PFSK-1 (cell line): ENCODE data around the gene STAB1. TPM values are rescaled to one million over a fixed set of nuclear protein-coding genes. Genes with fewer than 3 reads are reported as not detected.

Experiments
- FOXP2 ChIP-seq: optimal IDR thresholded peaks from 2 replicates; pipeline ENCODE3; 2011; ENCODE audit warnings: borderline replicate concordance, control low read depth, inconsistent platforms; ENCODE audit not compliant: insufficient read depth; ENCODE audit errors: extremely low read length, extremely low read depth
- POLR2AphosphoS5 ChIP-seq: IDR thresholded peaks from 2 replicates; pipeline ENCODE4 v1.6.1; 2012; ENCODE audit warnings: low read depth, mild to moderate bottlenecking, control low read depth, low read length, moderate library complexity
- SIN3A ChIP-seq: IDR thresholded peaks from 2 replicates; pipeline ENCODE4 v1.6.1; 2012; ENCODE audit warnings: mild to moderate bottlenecking, low read length, moderate library complexity, borderline replicate concordance; ENCODE audit not compliant: insufficient read depth
- TAF1 ChIP-seq: IDR thresholded peaks from 2 replicates; pipeline ENCODE4 v1.6.1; 2012; ENCODE audit warnings: low read length, control low read depth, borderline replicate concordance; ENCODE audit not compliant: insufficient read depth
- polyA plus RNA-seq: library from polyadenylated mRNA; unstranded; fragments of >200 nt; gene quantifications from one replicate; pipeline ENCODE4 v1.2.1, GENCODE V29; 2012; ENCODE audit warnings: low read depth, missing spikeins; ENCODE audit not compliant: insufficient read length
- TF ChIP-seq, protein P1 (sequence below), 2 experiments: IDR thresholded peaks; 2 replicates each; pipeline versions ENCODE4 v1.6.1 to v1.8.0; 2011 to 2012; ENCODE audit warnings: low read depth in 2 of 2, low read length in 2 of 2, control low read depth in 1 of 2, inconsistent platforms in 1 of 2, mild to moderate bottlenecking in 1 of 2, moderate library complexity in 1 of 2; ENCODE audit not compliant: insufficient read depth in 1 of 2

Gene STAB1
- polyA plus RNA-seq = 0.31 TPM

GRCh38 chr3:52494886-52495495 lies at the start of gene STAB1:
Gene STAB1, plus strand, starts transcription at chr3:52495338. Its CDS starts 76 bp downstream, at chr3:52495414.
- TF ChIP-seq, protein P1, sequence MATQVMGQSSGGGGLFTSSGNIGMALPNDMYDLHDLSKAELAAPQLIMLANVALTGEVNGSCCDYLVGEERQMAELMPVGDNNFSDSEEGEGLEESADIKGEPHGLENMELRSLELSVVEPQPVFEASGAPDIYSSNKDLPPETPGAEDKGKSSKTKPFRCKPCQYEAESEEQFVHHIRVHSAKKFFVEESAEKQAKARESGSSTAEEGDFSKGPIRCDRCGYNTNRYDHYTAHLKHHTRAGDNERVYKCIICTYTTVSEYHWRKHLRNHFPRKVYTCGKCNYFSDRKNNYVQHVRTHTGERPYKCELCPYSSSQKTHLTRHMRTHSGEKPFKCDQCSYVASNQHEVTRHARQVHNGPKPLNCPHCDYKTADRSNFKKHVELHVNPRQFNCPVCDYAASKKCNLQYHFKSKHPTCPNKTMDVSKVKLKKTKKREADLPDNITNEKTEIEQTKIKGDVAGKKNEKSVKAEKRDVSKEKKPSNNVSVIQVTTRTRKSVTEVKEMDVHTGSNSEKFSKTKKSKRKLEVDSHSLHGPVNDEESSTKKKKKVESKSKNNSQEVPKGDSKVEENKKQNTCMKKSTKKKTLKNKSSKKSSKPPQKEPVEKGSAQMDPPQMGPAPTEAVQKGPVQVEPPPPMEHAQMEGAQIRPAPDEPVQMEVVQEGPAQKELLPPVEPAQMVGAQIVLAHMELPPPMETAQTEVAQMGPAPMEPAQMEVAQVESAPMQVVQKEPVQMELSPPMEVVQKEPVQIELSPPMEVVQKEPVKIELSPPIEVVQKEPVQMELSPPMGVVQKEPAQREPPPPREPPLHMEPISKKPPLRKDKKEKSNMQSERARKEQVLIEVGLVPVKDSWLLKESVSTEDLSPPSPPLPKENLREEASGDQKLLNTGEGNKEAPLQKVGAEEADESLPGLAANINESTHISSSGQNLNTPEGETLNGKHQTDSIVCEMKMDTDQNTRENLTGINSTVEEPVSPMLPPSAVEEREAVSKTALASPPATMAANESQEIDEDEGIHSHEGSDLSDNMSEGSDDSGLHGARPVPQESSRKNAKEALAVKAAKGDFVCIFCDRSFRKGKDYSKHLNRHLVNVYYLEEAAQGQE (IDR thresholded peaks at IDR 0.05; ENCODE audit: insufficient read depth in 1 of 2, low read depth in 2 of 2, low read length in 2 of 2) = no peak
- TF ChIP-seq SIN3A = no peak
- no peak for TF ChIP-seq POLR2AphosphoS5
- TF ChIP-seq FOXP2 = no peak
- TF ChIP-seq TAF1 = no peak

GRCh38 chr3:52446042-52446441 lies 49.1 kb upstream of the STAB1 start:
- TF ChIP-seq, protein P1 (IDR thresholded peaks at IDR 0.05; ENCODE audit: insufficient read depth in 1 of 2, low read depth in 2 of 2, low read length in 2 of 2) = no peak
- no peak for TF ChIP-seq FOXP2
- no peak for TF ChIP-seq TAF1
- no peak for TF ChIP-seq POLR2AphosphoS5

DNA sequence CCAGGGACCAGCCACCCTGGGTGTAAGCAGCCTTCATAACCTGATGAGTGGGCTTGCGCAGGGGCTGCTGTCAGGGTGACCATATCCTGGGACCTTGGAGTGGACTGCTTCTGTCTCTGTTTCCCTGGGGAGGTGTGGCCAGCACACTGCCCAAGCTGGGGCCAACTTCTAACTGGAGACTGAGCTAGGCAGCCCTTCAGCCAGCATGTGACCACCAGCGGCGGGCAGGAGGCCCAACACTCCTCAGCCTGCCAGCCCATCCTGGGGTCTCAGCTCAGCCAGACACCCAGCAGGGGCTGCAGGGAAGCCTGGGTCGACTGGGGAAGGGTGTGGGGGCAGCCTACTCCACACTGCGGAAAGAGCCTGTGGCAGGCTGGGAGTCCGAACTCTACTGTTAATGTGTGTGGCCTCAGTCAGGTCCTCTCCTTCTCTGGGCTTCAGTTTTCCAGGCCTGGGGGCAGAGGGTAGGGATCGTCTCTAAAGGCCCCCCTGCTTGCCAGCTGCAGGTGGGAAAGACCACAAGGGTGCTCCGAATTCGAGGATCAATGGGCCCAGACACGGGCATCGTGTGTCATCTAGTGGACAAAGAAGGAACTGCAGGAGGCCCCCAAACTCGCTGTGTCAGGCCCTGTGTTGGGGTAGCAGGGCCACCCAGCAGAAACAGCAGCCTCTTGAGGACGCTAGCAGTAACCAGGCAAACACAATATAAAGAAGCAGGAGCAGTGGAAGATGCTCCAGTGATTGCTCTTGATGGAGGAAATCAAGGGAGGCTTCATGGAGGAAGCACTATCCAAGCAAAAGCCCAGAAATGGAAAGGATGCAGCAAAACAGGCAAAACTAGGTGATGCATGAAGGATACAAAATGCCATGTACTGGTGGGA lies 48.3 kb upstream of the STAB1 start:
- TF ChIP-seq, protein P1 (IDR thresholded peaks at IDR 0.05; ENCODE audit: insufficient read depth in 1 of 2, low read depth in 2 of 2, low read length in 2 of 2) = no peak
- TF ChIP-seq POLR2AphosphoS5 = no peak
- no peak for TF ChIP-seq SIN3A
- TF ChIP-seq FOXP2 = no peak
- no peak for TF ChIP-seq TAF1

DNA sequence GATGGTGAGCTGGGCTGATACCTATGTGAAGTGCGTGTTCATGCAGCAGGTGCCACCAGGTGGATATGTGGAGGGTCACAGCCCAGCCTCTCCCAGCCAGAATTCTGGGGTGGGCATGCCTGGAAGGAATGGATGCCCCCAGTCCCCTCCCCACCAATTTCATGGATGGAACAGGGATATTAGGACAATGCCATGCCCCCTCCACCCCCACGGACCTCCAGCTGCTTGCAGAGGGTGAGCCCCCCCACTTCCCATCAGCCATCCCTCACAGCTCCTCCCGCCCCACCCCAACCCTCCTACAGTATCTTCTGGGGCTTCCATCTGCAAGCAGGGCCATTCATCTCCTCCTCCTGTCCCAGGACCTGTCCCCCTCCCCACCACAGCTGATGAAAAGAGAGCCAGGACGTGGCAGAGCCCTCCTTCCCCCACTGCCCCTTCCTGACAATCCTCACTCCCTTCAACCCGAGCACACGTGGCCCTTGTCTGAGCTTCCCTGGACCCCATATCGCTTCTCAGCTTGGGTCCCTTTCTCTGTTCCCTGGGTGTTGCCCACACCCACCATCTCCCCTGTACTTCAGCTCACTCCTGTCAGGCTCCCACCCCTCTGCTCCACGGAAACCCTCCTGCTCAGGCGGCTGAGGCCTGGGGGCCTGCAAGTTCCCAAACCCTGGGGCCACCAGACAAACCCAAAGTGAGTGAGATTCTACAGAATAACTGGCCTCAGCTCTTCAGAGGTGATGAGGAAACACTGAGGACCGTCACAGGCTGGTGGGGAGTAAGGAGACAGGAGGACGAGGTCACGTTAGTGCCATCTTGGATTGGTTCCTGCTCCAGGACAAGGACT lies 47.4 kb upstream of the STAB1 start:
- TF ChIP-seq FOXP2 = no peak
- no peak for TF ChIP-seq POLR2AphosphoS5
- TF ChIP-seq TAF1 = no peak
- TF ChIP-seq, protein P1 (IDR thresholded peaks at IDR 0.05; ENCODE audit: insufficient read depth in 1 of 2, low read depth in 2 of 2, low read length in 2 of 2) = no peak
- no peak for TF ChIP-seq SIN3A
